Endothelial cell of umbilical vein (primary cell): ENCODE measurements around the gene FNIP2. TPM values are rescaled to one million over a fixed set of nuclear protein-coding genes. Genes with fewer than 3 reads are reported as not detected.

Experiments
- BruUV-seq: library from RNA; stranded (reverse); fragments of 400-500 nt; replicated peaks from 2 replicates; lab custom pipeline; 2021; lab: Mats Ljungman, UMichigan
- CTCF ChIA-PET: fragments of 300-600, 350-600 bp; sonication (Branson Sonifier 250); formaldehyde crosslinking; loops from one replicate; lab custom pipeline; 2021; ENCODE audit warnings: antibody characterized with exemption, inconsistent platforms; lab: Charles Lee
- POLR2A ChIA-PET: fragments of 300-600, 350-600 bp; sonication (Branson Sonifier 250); formaldehyde crosslinking; loops from one replicate; lab custom pipeline; 2021; ENCODE audit warnings: antibody characterized with exemption, inconsistent platforms; lab: Charles Lee
- DNase-seq: peaks from one replicate; pipeline ENCODE4 v3.0.0-alpha.2; 2011; ENCODE audit warnings: low read depth, low spot score
- FAIRE-seq: peaks from 2 replicates; lab custom pipeline; 2011; peaks lifted over from hg19 to GRCh38; lab: Jason Lieb, UNC
- H2AFZ ChIP-seq: 2 replicates; pipeline ENCODE4 v1.6.0; 2012; ENCODE audit warnings: low read depth, low read length, control low read depth, inconsistent platforms
- H3K27ac ChIP-seq: 2 replicates; pipeline ENCODE4 v1.5.1; 2011; ENCODE audit warnings: low read depth, mild to moderate bottlenecking, control low read depth, low read length, moderate library complexity; ENCODE audit not compliant: insufficient read depth
- H3K27me3 ChIP-seq, 2 experiments: 2 replicates each; pipeline versions ENCODE4 v1.6.0 to v1.6.1; 2011; ENCODE audit warnings: low read length in 2 of 2, mixed read lengths in 1 of 2; ENCODE audit not compliant: control insufficient read depth in 2 of 2, insufficient read depth in 2 of 2
- H3K36me3 ChIP-seq, 2 experiments: 2 replicates in 1 of 2; 3 replicates in 1 of 2; pipeline ENCODE4 v1.5.1; 2011; ENCODE audit warnings: low read length in 2 of 2, mild to moderate bottlenecking in 1 of 2, moderate library complexity in 1 of 2; ENCODE audit not compliant: control insufficient read depth in 2 of 2, insufficient read depth in 2 of 2; ENCODE audit errors: extremely low read depth in 1 of 2
- H3K4me1 ChIP-seq: 3 replicates; pipeline ENCODE4 v1.5.1; 2011; ENCODE audit warnings: mild to moderate bottlenecking, low read length; ENCODE audit not compliant: control insufficient read depth, insufficient read depth; ENCODE audit errors: extremely low read depth
- H3K4me2 ChIP-seq: 2 replicates; pipeline ENCODE4 v1.6.1; 2011; ENCODE audit warnings: low read length, control low read depth, mixed read lengths; ENCODE audit not compliant: insufficient read depth
- H3K4me3 ChIP-seq, 3 experiments: fragments of 200-600 bp in 1 of 3; sonication (generic), shearing (Covaris generic) in 1 of 3; replicated peaks in 1 of 3; 2 replicates each; pipeline ENCODE4 v1.5.1; 2011 to 2016; ENCODE audit warnings: control low read depth in 3 of 3, low read length in 3 of 3, mild to moderate bottlenecking in 2 of 3, inconsistent platforms in 1 of 3, low read depth in 1 of 3, moderate library complexity in 1 of 3; ENCODE audit not compliant: insufficient read depth in 1 of 3
- H3K79me2 ChIP-seq: 2 replicates; pipeline ENCODE4 v1.6.0; 2012; ENCODE audit warnings: low read length, inconsistent platforms; ENCODE audit not compliant: control insufficient read depth, insufficient read depth
- H3K9ac ChIP-seq: replicated peaks from 2 replicates; pipeline ENCODE3; 2011; ENCODE audit warnings: low read length, control low read depth; ENCODE audit not compliant: insufficient read depth; ENCODE audit errors: extremely low read depth
- H3K9me1 ChIP-seq: replicated peaks from 3 replicates; pipeline ENCODE4 v1.6.0; 2011; ENCODE audit warnings: mild to moderate bottlenecking, low read length; ENCODE audit not compliant: control insufficient read depth, insufficient read depth; ENCODE audit errors: extremely low read depth
- H3K9me3 ChIP-seq: replicated peaks from 2 replicates; pipeline ENCODE4 v1.5.1; 2012; ENCODE audit warnings: low read length, inconsistent platforms; ENCODE audit not compliant: control insufficient read depth, insufficient read depth
- H4K20me1 ChIP-seq: replicated peaks from 2 replicates; pipeline ENCODE3; 2011; ENCODE audit warnings: mild to moderate bottlenecking, low read length; ENCODE audit not compliant: control insufficient read depth, insufficient read depth; ENCODE audit errors: extremely low read depth
- EZH2 ChIP-seq: IDR thresholded peaks from 2 replicates; pipeline ENCODE4 v1.6.1; 2012; ENCODE audit warnings: borderline replicate concordance, low read depth, mild to moderate bottlenecking, moderate library complexity, low read length, inconsistent platforms; ENCODE audit not compliant: severe bottlenecking
- FOS ChIP-seq: IDR thresholded peaks from 2 replicates; pipeline ENCODE4 v1.6.1; 2011; ENCODE audit warnings: mild to moderate bottlenecking, low read length, moderate library complexity, borderline replicate concordance; ENCODE audit not compliant: insufficient read depth
- GATA2 ChIP-seq: IDR thresholded peaks from 2 replicates; pipeline ENCODE4 v1.7.0; 2011; ENCODE audit warnings: low read depth, mild to moderate bottlenecking, moderate library complexity, mixed read lengths, low read length; ENCODE audit not compliant: insufficient read length, insufficient read depth
- JUN ChIP-seq: IDR thresholded peaks from 2 replicates; pipeline ENCODE4 v1.6.1; 2011; ENCODE audit warnings: borderline replicate concordance, low read depth; ENCODE audit not compliant: insufficient read length, insufficient read depth
- MYC ChIP-seq: IDR thresholded peaks from one replicate; pipeline ENCODE4 v1.6.1; 2011; ENCODE audit warnings: mild to moderate bottlenecking, low read depth, low read length
- POLR2A ChIP-seq: IDR thresholded peaks from 2 replicates; pipeline ENCODE4 v1.6.1; 2012; ENCODE audit warnings: low read depth, mild to moderate bottlenecking, control low read depth, low read length
- POLR2AphosphoS5 ChIP-seq: IDR thresholded peaks from 2 replicates; pipeline ENCODE4 v1.6.1; 2012; ENCODE audit warnings: low read depth, mild to moderate bottlenecking, control low read depth, low read length, moderate library complexity; ENCODE audit not compliant: insufficient read depth
- dilution Hi-C: fragments of 300-500 bp; cut with MboI; formaldehyde crosslinking; loops from one replicate; pipeline ENCODE4 v1.15.0; 2019; ENCODE audit warnings: low sequenced_read_pairs; ENCODE audit not compliant: extremely low pct_ligation_motif_present
- intact Hi-C: fragments of 100-400 bp; cut with micrococcal nuclease; formaldehyde crosslinking; loops from one replicate; pipeline ENCODE4 v1.10.0; 2022
- polyA plus RNA-seq, 4 experiments: library from polyadenylated mRNA; depleted of rRNA in 3 of 4; stranded (reverse) in 3 of 4; unstranded in 1 of 4; fragments of >200 nt; gene quantifications; 2 replicates each; pipeline versions ENCODE4 v1.2.1 to v1.2.3, GENCODE V29; 2011 to 2012; ENCODE audit warnings: missing spikeins in 1 of 4
- total RNA-seq: library from RNA; stranded (reverse); gene quantifications from 2 replicates; pipeline ENCODE4 v1.2.3, GENCODE V29; 2021
- TF ChIP-seq, protein P1 (sequence below), 2 donors: IDR thresholded peaks; 1 replicate in 1 of 2; 2 replicates in 1 of 2; pipeline ENCODE4 v1.5.1; 2011; ENCODE audit warnings: low read length in 2 of 2, mild to moderate bottlenecking in 2 of 2, moderate library complexity in 2 of 2, control low read depth in 1 of 2, inconsistent platforms in 1 of 2, low read depth in 1 of 2; ENCODE audit not compliant: insufficient read depth in 1 of 2; ENCODE audit errors: extremely low read depth in 1 of 2
- TF ChIP-seq, protein P2 (sequence below): IDR thresholded peaks from 2 replicates; pipeline ENCODE4 v1.6.1; 2011; ENCODE audit not compliant: insufficient read depth, insufficient read length

Gene FNIP2
- total and polyA plus RNA-seq, 2 donors (not counting 3 experiments of a cell fraction or from before 2014, with no cell fraction given): 4.5 to 14.4 TPM

DNA sequence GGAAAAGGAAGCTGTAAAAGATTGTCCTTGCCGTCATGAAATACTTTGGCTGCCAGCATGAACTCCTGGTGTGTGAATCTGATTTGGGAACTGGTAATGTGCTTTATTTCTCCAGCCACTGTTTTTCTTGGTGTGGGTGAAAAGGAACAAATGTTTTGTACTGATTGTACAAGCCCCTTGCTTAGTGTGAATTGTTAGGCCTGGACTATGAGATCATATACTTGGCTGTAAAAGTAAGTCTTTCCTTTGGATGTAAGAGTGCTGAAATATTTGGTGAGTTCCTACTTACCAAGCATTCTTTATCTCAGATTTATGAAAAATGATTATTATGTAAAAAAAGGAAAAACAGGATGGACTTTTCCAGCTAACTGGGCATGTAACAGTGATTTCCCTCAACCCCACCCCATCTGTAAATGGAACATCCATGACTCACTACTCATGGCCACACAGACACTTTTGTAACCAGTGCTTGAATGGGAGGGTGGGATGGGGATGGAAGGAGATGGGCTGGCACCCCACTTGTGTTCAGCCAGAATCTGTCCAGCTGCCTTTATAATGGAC, 6.3 kb downstream of the FNIP2 start:
- H3K9me1 ChIP-seq: no peaks in the 10 kb centered on the region
- no peaks in the 10 kb centered on the region for H3K9me3 ChIP-seq
- no peaks in the 10 kb centered on the region for H3K27me3 ChIP-seq
- H3K27ac ChIP-seq: peak overlapping the region; percentile 69
- peaks cover 2% of the 10 kb centered on the region for H4K20me1 ChIP-seq
- peak; percentile 94 for DNase-seq
- H3K4me3 ChIP-seq: peak overlapping the region in 1 of 3 experiments; percentile 14
- peak; percentile 86 for FAIRE-seq
- peak overlapping the region; percentile 81 for H3K4me2 ChIP-seq
- intact Hi-C loops (loop anchor here (1.0 kb wide), 1 partner anchor 35 kb away; no protein-coding TSS in a partner anchor), dilution Hi-C loops (no loop called here)
- ChIA-PET POLR2A (interaction anchor here (1.0 to 1.1 kb wide), 2 partner anchors 13 to 35 kb away, joined by 3 to 4 read pairs; no protein-coding TSS in a partner anchor), CTCF (interaction anchor here (0.9 to 1.3 kb wide), 7 partner anchors 8 to 77 kb away, joined by 3 to 10 read pairs (median 4); no protein-coding TSS in a partner anchor)
- peak overlapping the region; percentile 90 for H2AFZ ChIP-seq
- peaks cover 25% of the 10 kb centered on the region for H3K79me2 ChIP-seq
- TF ChIP-seq FOS (peak; percentile 40), JUN (peak; percentile 36)
- TF ChIP-seq, protein P1, sequence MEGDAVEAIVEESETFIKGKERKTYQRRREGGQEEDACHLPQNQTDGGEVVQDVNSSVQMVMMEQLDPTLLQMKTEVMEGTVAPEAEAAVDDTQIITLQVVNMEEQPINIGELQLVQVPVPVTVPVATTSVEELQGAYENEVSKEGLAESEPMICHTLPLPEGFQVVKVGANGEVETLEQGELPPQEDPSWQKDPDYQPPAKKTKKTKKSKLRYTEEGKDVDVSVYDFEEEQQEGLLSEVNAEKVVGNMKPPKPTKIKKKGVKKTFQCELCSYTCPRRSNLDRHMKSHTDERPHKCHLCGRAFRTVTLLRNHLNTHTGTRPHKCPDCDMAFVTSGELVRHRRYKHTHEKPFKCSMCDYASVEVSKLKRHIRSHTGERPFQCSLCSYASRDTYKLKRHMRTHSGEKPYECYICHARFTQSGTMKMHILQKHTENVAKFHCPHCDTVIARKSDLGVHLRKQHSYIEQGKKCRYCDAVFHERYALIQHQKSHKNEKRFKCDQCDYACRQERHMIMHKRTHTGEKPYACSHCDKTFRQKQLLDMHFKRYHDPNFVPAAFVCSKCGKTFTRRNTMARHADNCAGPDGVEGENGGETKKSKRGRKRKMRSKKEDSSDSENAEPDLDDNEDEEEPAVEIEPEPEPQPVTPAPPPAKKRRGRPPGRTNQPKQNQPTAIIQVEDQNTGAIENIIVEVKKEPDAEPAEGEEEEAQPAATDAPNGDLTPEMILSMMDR (IDR thresholded peaks at IDR 0.05; ENCODE audit: extremely low read depth in 1 of 2, insufficient read depth in 1 of 2, low read depth in 1 of 2, low read length in 2 of 2): no peak
- H3K9ac ChIP-seq: peak overlapping the region; percentile 50
- no TSS peak for BruUV-seq
- peaks cover 34% of the 10 kb centered on the region for H3K4me1 ChIP-seq
- no peaks in the 10 kb centered on the region for H3K36me3 ChIP-seq

DNA sequence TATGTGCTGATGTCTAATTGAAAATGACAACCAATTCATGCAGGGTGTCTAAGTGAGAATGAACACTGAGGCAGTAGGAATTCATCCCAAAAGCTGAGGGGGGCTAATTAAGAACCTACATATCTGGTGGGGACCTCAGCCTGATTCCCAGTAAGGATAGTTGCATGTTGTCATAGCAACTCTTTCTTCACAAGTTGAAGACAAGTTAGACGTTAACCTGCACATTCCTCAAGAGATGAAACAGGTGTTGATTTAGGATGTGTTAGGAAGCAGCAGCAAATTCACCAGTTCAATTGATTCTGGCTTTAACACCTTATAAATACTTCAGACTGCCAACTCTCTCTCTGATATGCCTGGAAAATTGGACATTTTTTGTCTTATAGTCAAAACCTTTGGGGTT, 7.3 kb downstream of the FNIP2 start:
- intact Hi-C loops: no loop called here

More for the DNA sequence above, 7.3 kb downstream of the FNIP2 start:
- no peak overlapping the region for H2AFZ ChIP-seq
- H3K27ac ChIP-seq: no peak overlapping the region
- H3K4me3 ChIP-seq: no peak overlapping the region
- H3K4me1 ChIP-seq: peaks cover 27% of the 10 kb centered on the region
- no TSS peak for BruUV-seq
- CTCF ChIA-PET: no interaction called here
- H4K20me1 ChIP-seq: peaks cover 2% of the 10 kb centered on the region
- no peaks in the 10 kb centered on the region for H3K9me1 ChIP-seq
- dilution Hi-C loops: no loop called here
- no peak overlapping the region for H3K4me2 ChIP-seq
- DNase-seq (no peak), FAIRE-seq (no peak)
- no peak overlapping the region for H3K9ac ChIP-seq
- TF ChIP-seq POLR2A (no peak), JUN (no peak), FOS (no peak), POLR2AphosphoS5 (no peak), GATA2 (no peak), EZH2 (no peak), MYC (no peak)
- TF ChIP-seq, protein P1 (IDR thresholded peaks at IDR 0.05; ENCODE audit: extremely low read depth in 1 of 2, insufficient read depth in 1 of 2, low read depth in 1 of 2, low read length in 2 of 2): no peak
- TF ChIP-seq, protein P2, sequence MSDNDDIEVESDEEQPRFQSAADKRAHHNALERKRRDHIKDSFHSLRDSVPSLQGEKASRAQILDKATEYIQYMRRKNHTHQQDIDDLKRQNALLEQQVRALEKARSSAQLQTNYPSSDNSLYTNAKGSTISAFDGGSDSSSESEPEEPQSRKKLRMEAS: no peak
- H3K79me2 ChIP-seq: peaks cover 22% of the 10 kb centered on the region
- H3K27me3 ChIP-seq: no peaks in the 10 kb centered on the region
- POLR2A ChIA-PET: no interaction called here
- no peaks in the 10 kb centered on the region for H3K9me3 ChIP-seq
- no peaks in the 10 kb centered on the region for H3K36me3 ChIP-seq
